ENCODE data around the gene CDC42EP4. TPM values are rescaled to one million over a fixed set of nuclear protein-coding genes. Genes with fewer than 3 reads are reported as not detected.
A peak's percentile ranks its signal among the peaks of the same experiment; 100 is the strongest.

CDC42EP4 gene
- total and polyA plus RNA-seq, 2 experiments from 2014 or later: 4.4 to 19.9 TPM

GRCh38 chr17:73348829-73349095, 37.0 kb upstream of the CDC42EP4 start (continued):
- no peak for TF ChIP-seq POLR2AphosphoS5 (IDR thresholded peaks at IDR 0.05; ENCODE audit: low read depth)
- no peak for TF ChIP-seq JUNB (IDR thresholded peaks at IDR 0.05; ENCODE audit: unreplicated experiment)
- no peak for TF ChIP-seq ZNF114 (CRISPR knock-in tag; IDR thresholded peaks at IDR 0.05)
- TF ChIP-seq ZNF331 (CRISPR knock-in tag; IDR thresholded peaks at IDR 0.05; ENCODE audit: low read depth): no peak

GRCh38 chr17:73348018-73348828, 36.4 kb upstream of the CDC42EP4 start:
- H3K27ac Mint-ChIP-seq: no peak overlapping the region
- H4K20me1 ChIP-seq (replicated peaks; ENCODE audit: insufficient read depth): no peaks in the 10 kb centered on the region
- H3K36me3 Mint-ChIP-seq (ENCODE audit: low read depth): no peaks in the 10 kb centered on the region
- H3K27me3 Mint-ChIP-seq (ENCODE audit: insufficient read depth, low read depth, poor library complexity): peaks cover 27% of the 10 kb centered on the region
- TF ChIP-seq CTCF (conservative IDR thresholded peaks at IDR 0.05; ENCODE audit: low read depth in 2 of 2): peak; percentile 47 to 62
- no peak for TF ChIP-seq JUNB (IDR thresholded peaks at IDR 0.05; ENCODE audit: unreplicated experiment)
- no peak overlapping the region for H3K27ac ChIP-seq (ENCODE audit: low read depth)
- no peaks in the 10 kb centered on the region for H3K27me3 ChIP-seq (ENCODE audit: insufficient read depth)
- no peak overlapping the region; the same call in 1 of the 2 replicates for H3K4me2 ChIP-seq
- no peaks in the 10 kb centered on the region for H3K9me2 ChIP-seq (ENCODE audit: insufficient read depth)
- ATAC-seq (peak; percentile 79), DNase-seq (ENCODE audit: low spot score) (peak; percentile 68)
- peaks cover 44% of the 10 kb centered on the region for H3K4me1 Mint-ChIP-seq
- no peaks in the 10 kb centered on the region for H3K79me2 ChIP-seq (replicated peaks; ENCODE audit: insufficient read depth)
- H3F3A ChIP-seq (replicated peaks; ENCODE audit: low read depth): peaks cover 4% of the 10 kb centered on the region
- H3K4me3 ChIP-seq: no peak overlapping the region
- peaks cover 18% of the 10 kb centered on the region for H3K4me1 ChIP-seq (ENCODE audit: insufficient read depth)
- H3K36me3 ChIP-seq (ENCODE audit: insufficient read depth): no peaks in the 10 kb centered on the region
- H3K4me3 Mint-ChIP-seq: no peak overlapping the region; the same call in 2 of the 3 replicates
- H3K9me3 Mint-ChIP-seq: no peaks in the 10 kb centered on the region
- peak overlapping the region; percentile 69; the same call in 1 of the 2 replicates for H2AFZ ChIP-seq

GRCh38 chr17:73347351-73347750, 35.5 kb upstream of the CDC42EP4 start:
- H3K4me3 ChIP-seq: no peak overlapping the region
- no peak overlapping the region for H3K4me2 ChIP-seq
- no peak overlapping the region for H3K27ac Mint-ChIP-seq
- H3K4me3 Mint-ChIP-seq: no peak overlapping the region
- H3K27me3 Mint-ChIP-seq (ENCODE audit: insufficient read depth, low read depth, poor library complexity): peaks cover 27% of the 10 kb centered on the region
- no peak overlapping the region for H3K27ac ChIP-seq (ENCODE audit: low read depth)
- ATAC-seq: no peak
- H4K20me1 ChIP-seq (replicated peaks; ENCODE audit: insufficient read depth): no peaks in the 10 kb centered on the region
- H3K9me2 ChIP-seq (ENCODE audit: insufficient read depth): no peaks in the 10 kb centered on the region
- no peaks in the 10 kb centered on the region for H3K79me2 ChIP-seq (replicated peaks; ENCODE audit: insufficient read depth)
- peaks cover 27% of the 10 kb centered on the region for H3K4me1 ChIP-seq (ENCODE audit: insufficient read depth)
- no peaks in the 10 kb centered on the region for H3K27me3 ChIP-seq (ENCODE audit: insufficient read depth)
- no peaks in the 10 kb centered on the region for H3K36me3 ChIP-seq (ENCODE audit: insufficient read depth)
- no peak for DNase-seq (ENCODE audit: low spot score)
- H3K36me3 Mint-ChIP-seq (ENCODE audit: low read depth): no peaks in the 10 kb centered on the region
- no peak overlapping the region for H2AFZ ChIP-seq
- peaks cover 4% of the 10 kb centered on the region for H3F3A ChIP-seq (replicated peaks; ENCODE audit: low read depth)
- no peaks in the 10 kb centered on the region for H3K9me3 Mint-ChIP-seq
- peaks cover 47% of the 10 kb centered on the region for H3K4me1 Mint-ChIP-seq
- TF ChIP-seq REST (IDR thresholded peaks at IDR 0.05; ENCODE audit: unreplicated experiment) (no peak), ZNF331 (CRISPR knock-in tag; IDR thresholded peaks at IDR 0.05; ENCODE audit: low read depth) (no peak), ETS1 (IDR thresholded peaks at IDR 0.05) (no peak), CTCF (conservative IDR thresholded peaks at IDR 0.05; ENCODE audit: low read depth in 2 of 2) (no peak), POLR2AphosphoS5 (IDR thresholded peaks at IDR 0.05; ENCODE audit: low read depth) (no peak), ZNF114 (CRISPR knock-in tag; IDR thresholded peaks at IDR 0.05) (no peak), JUNB (IDR thresholded peaks at IDR 0.05; ENCODE audit: unreplicated experiment) (no peak), NANOG (IDR thresholded peaks at IDR 0.05; ENCODE audit: borderline replicate concordance) (no peak), EZH2phosphoT487 (IDR thresholded peaks at IDR 0.05; ENCODE audit: unreplicated experiment) (no peak), EZH2 (IDR thresholded peaks at IDR 0.05; ENCODE audit: low read depth, unreplicated experiment) (no peak)
